Activated B cell treated with CpG ODN at 0.5 μM for 24 hours (primary cell): ENCODE results near the gene DLAT. TPM values are rescaled to one million over a fixed set of nuclear protein-coding genes. Genes with fewer than 3 reads are reported as not detected.

Source experiments
- ATAC-seq: fragments of 200-7000 bp; cut with Tn5 transposase; one replicate; pipeline ENCODE4 v1.10.0; 2021; ENCODE audit warnings: low read depth, mild to moderate bottlenecking, moderate library complexity
- CTCF ChIA-PET: fragments of 350-600 bp; sonication (Branson Sonifier 250); formaldehyde crosslinking; loops from one replicate; lab custom pipeline; 2021; ENCODE audit warnings: antibody characterized with exemption; lab: Charles Lee
- POLR2A ChIA-PET: fragments of 350-600 bp; sonication (Branson Sonifier 250); formaldehyde crosslinking; loops from one replicate; lab custom pipeline; 2021; ENCODE audit warnings: antibody characterized with exemption; lab: Charles Lee
- DNase-seq: peaks from one replicate; pipeline ENCODE4 v3.0.0; 2022
- H3K27ac Mint-ChIP-seq: one replicate; pipeline ENCODE4 v1.8.0; 2020; ENCODE audit warnings: mixed read lengths
- H3K27me3 Mint-ChIP-seq: one replicate; pipeline ENCODE4 v1.8.0; 2021; ENCODE audit warnings: mixed read lengths
- H3K36me3 Mint-ChIP-seq: one replicate; pipeline ENCODE4 v1.8.0; 2021; ENCODE audit warnings: low read depth, mixed read lengths
- H3K4me1 Mint-ChIP-seq: one replicate; pipeline ENCODE4 v1.8.0; 2021; ENCODE audit warnings: mixed read lengths
- H3K4me3 Mint-ChIP-seq: one replicate; pipeline ENCODE4 v1.8.0; 2020; ENCODE audit warnings: mild to moderate bottlenecking, mixed read lengths
- H3K9me3 Mint-ChIP-seq: one replicate; pipeline ENCODE4 v1.8.0; 2020; ENCODE audit warnings: mixed read lengths
- CTCF ChIP-seq: fragments of 200-600 bp; IDR thresholded peaks from one replicate; pipeline ENCODE4 v1.8.0; 2022; ENCODE audit warnings: antibody characterized with exemption, mild to moderate bottlenecking
- intact Hi-C: fragments of 100-400 bp; cut with micrococcal nuclease; formaldehyde crosslinking; loops from one replicate; pipeline ENCODE4 v1.15.1; 2024
- total RNA-seq: library from RNA; stranded (reverse); gene quantifications from 2 replicates; pipeline ENCODE4 v1.2.3, GENCODE V29; 2022

DLAT gene
- total RNA-seq, 1 donor from 2014 or later = 31.5 TPM

- ChIA-PET CTCF (interaction anchor here (1.2 kb wide), 1 partner anchor 9 kb away, joined by 3 read pairs; no protein-coding TSS in a partner anchor), POLR2A (no interaction called here)
- TF ChIP-seq CTCF = no peak
- Mint-ChIP-seq H3K27ac (no peak overlapping the region), H3K4me1 (peaks cover 13% of the 10 kb centered on the region), H3K4me3 (no peak overlapping the region), H3K9me3 (no peaks in the 10 kb centered on the region), H3K36me3 (no peaks in the 10 kb centered on the region), H3K27me3 (no peaks in the 10 kb centered on the region)
- DNase-seq (no peak), ATAC-seq (no peak)
- intact Hi-C loops = no loop called here
Observed at GRCh38 chr11:112013497-112014164, 11.6 kb upstream of the DLAT start.

- DNase-seq (no peak), ATAC-seq (peak; percentile 84)
- intact Hi-C loops = loop anchor here (1.0 kb wide), 1 partner anchor 8 kb away; no protein-coding TSS in a partner anchor
- ChIA-PET CTCF (interaction anchor here (1.0 to 1.8 kb wide), 2 partner anchors 11 to 85 kb away, joined by 3 to 7 read pairs; no protein-coding TSS in a partner anchor), POLR2A (interaction anchor here (0.6 to 2.0 kb wide), 6 partner anchors 8 to 85 kb away, joined by 3 to 6 read pairs (median 4); no protein-coding TSS in a partner anchor)
- Mint-ChIP-seq H3K4me1 (peaks cover 13% of the 10 kb centered on the region), H3K27ac (peak overlapping the region; percentile 5), H3K27me3 (no peaks in the 10 kb centered on the region), H3K9me3 (no peaks in the 10 kb centered on the region), H3K36me3 (no peaks in the 10 kb centered on the region), H3K4me3 (peak overlapping the region; percentile 64)
- TF ChIP-seq CTCF = no peak
Observed at GRCh38 chr11:112016088-112016764, 9.0 kb upstream of the DLAT start.

GRCh38 chr11:112016765-112017376 is 8.3 kb upstream of the DLAT start:
- POLR2A ChIA-PET = interaction anchor here (0.6 to 1.4 kb wide), 3 partner anchors 9 to 78 kb away, joined by 3 to 5 read pairs (median 4); no protein-coding TSS in a partner anchor
- DNase-seq (no peak), ATAC-seq (peak; percentile 19)
- peak overlapping the region; percentile 5 for H3K27ac Mint-ChIP-seq
- peaks cover 13% of the 10 kb centered on the region for H3K4me1 Mint-ChIP-seq
- CTCF ChIA-PET = interaction anchor here (1.0 to 1.8 kb wide), 2 partner anchors 12 to 85 kb away, joined by 3 to 7 read pairs; no protein-coding TSS in a partner anchor
- no peaks in the 10 kb centered on the region for H3K27me3 Mint-ChIP-seq
- no peak for TF ChIP-seq CTCF
- intact Hi-C loops = loop anchor here (1.0 kb wide), 1 partner anchor 7 kb away; no protein-coding TSS in a partner anchor
- no peaks in the 10 kb centered on the region for H3K9me3 Mint-ChIP-seq
- H3K4me3 Mint-ChIP-seq = peak overlapping the region; percentile 64
- no peaks in the 10 kb centered on the region for H3K36me3 Mint-ChIP-seq

GRCh38 chr11:112017538-112017937 is 7.7 kb upstream of the DLAT start:
- no peak overlapping the region for H3K4me3 Mint-ChIP-seq
- ChIA-PET CTCF (interaction anchor here (1.8 kb wide), 1 partner anchor 86 kb away, joined by 7 read pairs; no protein-coding TSS in a partner anchor), POLR2A (no interaction called here)
- H3K36me3 Mint-ChIP-seq = no peaks in the 10 kb centered on the region
- no peak for TF ChIP-seq CTCF
- no peaks in the 10 kb centered on the region for H3K27me3 Mint-ChIP-seq
- no peak for DNase-seq
- no peak for ATAC-seq
- no peaks in the 10 kb centered on the region for H3K9me3 Mint-ChIP-seq
- no peak overlapping the region for H3K27ac Mint-ChIP-seq
- intact Hi-C loops = no loop called here
- H3K4me1 Mint-ChIP-seq = peaks cover 14% of the 10 kb centered on the region
